Measurements from ENCODE around the gene HOXC13.

The HOXC13 gene

DNA sequence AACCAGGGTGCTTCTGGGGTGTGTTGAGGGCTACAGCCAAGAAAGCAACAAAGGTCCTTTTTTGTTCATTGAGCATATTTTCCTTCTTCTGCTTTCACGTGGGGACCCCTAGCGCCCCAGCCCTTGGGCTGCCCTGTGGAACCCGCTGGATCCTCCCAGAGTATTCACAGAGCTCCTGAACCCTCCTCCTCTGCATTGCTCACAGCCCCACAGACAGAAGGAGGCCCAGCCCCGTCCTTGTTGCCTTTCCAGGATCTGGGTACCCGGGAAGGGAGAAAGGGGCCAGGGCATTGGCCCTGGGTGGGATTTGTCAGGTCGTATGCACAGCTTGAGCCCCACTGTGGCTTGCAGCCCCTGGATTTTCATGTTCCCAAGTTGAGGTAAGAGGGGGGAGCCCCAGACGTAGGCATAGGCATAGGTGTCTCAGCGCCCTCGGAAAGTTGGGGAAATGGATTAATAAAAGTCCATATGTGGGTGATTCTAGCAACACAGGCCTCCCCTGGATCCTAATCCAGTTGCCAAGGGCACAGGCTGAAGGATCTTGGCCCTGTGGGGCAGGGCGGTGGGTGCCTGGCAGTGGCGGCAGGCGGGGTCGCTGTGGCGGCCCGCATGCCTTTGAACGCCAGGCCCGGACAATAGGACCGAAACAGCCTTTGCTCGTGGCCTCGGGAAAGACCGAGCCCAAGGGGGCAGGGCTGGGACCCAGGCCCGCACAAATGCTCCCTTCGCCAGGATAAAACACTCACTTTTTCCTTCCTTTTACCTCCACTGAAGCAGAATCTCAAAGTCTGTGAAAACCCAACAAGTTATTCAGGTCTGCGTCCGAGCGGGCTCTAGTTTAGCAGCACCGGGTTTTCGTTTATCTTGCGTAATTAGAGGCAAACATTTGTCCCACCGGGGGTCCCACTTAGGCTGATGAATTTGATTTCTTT is 43.3 kb downstream of the HOXC13 start:
- intact Hi-C loops (cut with DNase I; ENCODE audit: low total_unique reads) = loop anchor here (5.0 kb wide), 1 partner anchor 220 kb away; no protein-coding TSS in a partner anchor
- no peaks in the 10 kb centered on the region for H3K27me3 ChIP-seq

DNA sequence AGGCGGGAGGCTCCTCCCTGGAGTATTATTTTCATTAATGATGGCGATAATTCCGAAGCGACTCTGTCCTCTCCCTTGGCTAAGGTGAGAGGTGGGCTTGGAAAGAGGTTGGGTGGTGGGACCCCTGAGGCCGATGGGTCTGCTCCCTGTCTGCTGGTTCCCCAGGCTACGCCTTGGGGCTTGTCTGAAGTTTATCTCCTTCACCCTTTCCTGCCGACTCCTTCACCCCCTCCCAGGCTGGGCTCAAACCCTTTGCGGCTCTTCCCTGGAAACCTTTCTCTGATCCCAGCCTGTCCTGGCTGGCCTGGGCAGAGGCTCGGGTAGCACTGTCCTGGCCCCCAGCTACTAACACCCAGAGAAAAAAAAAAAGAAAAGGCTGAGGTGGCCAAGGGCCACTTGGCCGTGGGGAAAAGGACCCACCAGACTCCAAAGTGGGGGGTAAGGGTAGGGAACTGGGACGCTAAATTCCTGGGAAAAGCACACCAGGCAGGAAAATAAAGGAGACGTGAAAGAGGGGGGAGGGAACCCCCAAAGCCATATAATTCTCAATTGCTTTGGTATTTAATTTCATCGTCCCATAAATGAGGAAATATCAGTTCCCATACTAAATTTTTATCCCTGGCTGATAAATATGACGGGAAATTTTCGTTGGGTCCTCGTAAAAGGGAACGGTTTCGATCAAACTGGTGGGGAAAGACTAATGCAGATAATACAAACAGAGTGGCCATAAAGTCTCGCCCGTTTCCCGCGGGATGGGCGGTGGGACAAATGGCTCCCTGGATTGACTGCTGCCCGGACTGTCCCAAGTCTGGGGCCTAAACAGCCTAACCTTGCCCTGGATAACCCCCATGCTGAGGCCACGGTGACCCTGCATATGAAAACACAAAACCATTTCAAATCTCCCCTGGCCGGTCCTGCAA is 44.3 kb downstream of the HOXC13 start:
- no peak for DNase-seq
- H3K36me3 ChIP-seq = no peaks in the 10 kb centered on the region
- intact Hi-C loops (cut with DNase I; ENCODE audit: low total_unique reads) = loop anchor here (5.0 kb wide), 1 partner anchor 219 kb away; no protein-coding TSS in a partner anchor
- H3K27me3 ChIP-seq = no peaks in the 10 kb centered on the region
- H3K27ac ChIP-seq = peak overlapping the region; percentile 93 to 98
- TF ChIP-seq, protein P1, sequence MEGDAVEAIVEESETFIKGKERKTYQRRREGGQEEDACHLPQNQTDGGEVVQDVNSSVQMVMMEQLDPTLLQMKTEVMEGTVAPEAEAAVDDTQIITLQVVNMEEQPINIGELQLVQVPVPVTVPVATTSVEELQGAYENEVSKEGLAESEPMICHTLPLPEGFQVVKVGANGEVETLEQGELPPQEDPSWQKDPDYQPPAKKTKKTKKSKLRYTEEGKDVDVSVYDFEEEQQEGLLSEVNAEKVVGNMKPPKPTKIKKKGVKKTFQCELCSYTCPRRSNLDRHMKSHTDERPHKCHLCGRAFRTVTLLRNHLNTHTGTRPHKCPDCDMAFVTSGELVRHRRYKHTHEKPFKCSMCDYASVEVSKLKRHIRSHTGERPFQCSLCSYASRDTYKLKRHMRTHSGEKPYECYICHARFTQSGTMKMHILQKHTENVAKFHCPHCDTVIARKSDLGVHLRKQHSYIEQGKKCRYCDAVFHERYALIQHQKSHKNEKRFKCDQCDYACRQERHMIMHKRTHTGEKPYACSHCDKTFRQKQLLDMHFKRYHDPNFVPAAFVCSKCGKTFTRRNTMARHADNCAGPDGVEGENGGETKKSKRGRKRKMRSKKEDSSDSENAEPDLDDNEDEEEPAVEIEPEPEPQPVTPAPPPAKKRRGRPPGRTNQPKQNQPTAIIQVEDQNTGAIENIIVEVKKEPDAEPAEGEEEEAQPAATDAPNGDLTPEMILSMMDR (IDR thresholded peaks at IDR 0.05) = no peak
- H3K4me3 ChIP-seq = peak overlapping the region; percentile 64 to 84
- peaks cover 0 to 52% (median 32%) of the 10 kb centered on the region in 4 donors for H3K4me1 ChIP-seq
- H3K9me3 ChIP-seq = no peaks in the 10 kb centered on the region

More for the DNA sequence above, 43.3 kb downstream of the HOXC13 start:
- Histone ChIP-seq H3K4me1 (peaks cover 0 to 50% (median 29%) of the 10 kb centered on the region in 4 donors), H3K36me3 (no peaks in the 10 kb centered on the region), H3K4me3 (peak overlapping the region; percentile 64 to 84), H3K9me3 (no peaks in the 10 kb centered on the region), H3K27ac (peak overlapping the region; percentile 93 to 98)
- TF ChIP-seq, protein P1 (IDR thresholded peaks at IDR 0.05) = no peak
- DNase-seq = no peak

DNA sequence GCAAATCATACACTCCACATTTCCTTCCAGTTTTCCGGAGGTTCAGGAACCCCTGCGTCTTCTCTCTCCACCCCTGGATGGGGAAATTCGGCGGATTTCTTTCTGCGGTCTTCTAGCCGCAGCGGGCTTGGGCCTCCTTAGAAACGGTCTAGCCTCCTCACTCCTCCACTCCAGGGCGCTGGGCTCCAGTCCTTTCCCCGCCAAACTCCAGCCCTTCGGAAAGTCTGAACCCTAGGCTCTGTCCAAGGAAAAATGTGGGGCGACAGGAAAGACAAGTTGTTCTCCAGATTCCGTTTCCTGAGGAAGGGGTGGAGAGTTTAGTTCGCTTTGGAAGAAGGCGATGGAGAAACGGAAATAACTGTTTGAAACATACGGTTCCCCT is 44.9 kb downstream of the HOXC13 start:
- Histone ChIP-seq H3K4me3 (peak overlapping the region; percentile 64 to 84), H3K27me3 (no peaks in the 10 kb centered on the region), H3K9me3 (no peaks in the 10 kb centered on the region), H3K36me3 (no peaks in the 10 kb centered on the region), H3K27ac (peak overlapping the region; percentile 93 to 98), H3K4me1 (peaks cover 0 to 52% (median 30%) of the 10 kb centered on the region in 4 donors)
- TF ChIP-seq, protein P1 (IDR thresholded peaks at IDR 0.05) = no peak
- intact Hi-C loops (cut with DNase I; ENCODE audit: low total_unique reads) = loop anchor here (5.0 kb wide), 1 partner anchor 219 kb away; no protein-coding TSS in a partner anchor
- DNase-seq = no peak

DNA sequence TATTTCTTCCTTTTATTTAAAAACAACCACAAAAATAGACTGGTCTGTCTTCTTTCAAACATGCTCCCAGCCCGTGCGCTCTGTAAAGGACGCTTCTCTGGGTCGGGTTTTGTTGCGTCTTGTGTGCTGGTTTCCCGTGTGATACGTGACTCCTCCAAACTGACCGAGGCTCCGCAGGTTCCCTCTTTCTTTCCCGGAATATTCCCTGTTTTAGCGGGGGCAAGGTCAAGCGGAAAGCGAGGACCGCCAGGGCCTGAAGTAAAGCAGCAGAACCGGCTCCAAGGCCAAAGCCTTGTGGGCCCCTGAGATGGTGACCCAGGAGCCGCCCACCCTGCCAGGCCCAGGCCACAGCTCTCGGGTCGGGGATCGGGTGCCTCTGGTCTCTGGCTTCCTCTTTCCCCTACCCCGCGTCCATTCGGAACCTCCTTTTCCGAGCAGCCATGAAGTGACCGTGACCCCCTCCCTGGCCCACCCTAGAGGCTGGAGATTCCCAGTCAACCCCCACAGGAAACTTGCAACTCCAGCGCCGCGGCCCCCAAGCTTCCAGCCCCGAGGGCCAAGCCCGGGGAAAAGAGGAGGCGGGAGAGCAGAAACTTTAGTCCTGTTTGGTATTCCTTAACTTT is 45.4 kb downstream of the HOXC13 start:
- intact Hi-C loops (cut with DNase I; ENCODE audit: low total_unique reads) = loop anchor here (5.0 kb wide), 1 partner anchor 218 kb away; no protein-coding TSS in a partner anchor
- TF ChIP-seq, protein P1 (IDR thresholded peaks at IDR 0.05) = no peak
- DNase-seq = no peak
- Histone ChIP-seq H3K36me3 (no peaks in the 10 kb centered on the region), H3K9me3 (no peaks in the 10 kb centered on the region), H3K27me3 (no peaks in the 10 kb centered on the region), H3K27ac (peak overlapping the region; percentile 93 to 98), H3K4me3 (peak overlapping the region; percentile 64 to 84), H3K4me1 (peaks cover 4 to 53% (median 31%) of the 10 kb centered on the region in 4 donors)

Measured in tibial artery (tissue), 4 donors.